HepG2 (cell line): ENCODE results near the gene KPNA4.
"Not testable (repeated sequence)": the region's sequence is repeated elsewhere in the genome, so short reads cannot be mapped to it uniquely, and the experiment has no call there.

ENCODE experiments used
- FOSL1 ChIP-seq: sonication (generic); formaldehyde crosslinking; IDR thresholded peaks from 2 replicates; pipeline ENCODE4 v1.9.0; 2021; ENCODE audit warnings: missing genetic modification reagents, borderline replicate concordance
- ISX ChIP-seq: sonication (generic); formaldehyde crosslinking; conservative IDR thresholded peaks from 2 replicates; pipeline ENCODE4 v1.5.0; 2020; ENCODE audit warnings: missing genetic modification reagents
- POLR2AphosphoS5 ChIP-seq: IDR thresholded peaks from 2 replicates; pipeline ENCODE4 v1.6.1; 2012; ENCODE audit warnings: low read depth, low read length
- ZC3H13 ChIP-seq: sonication (generic); formaldehyde crosslinking; IDR thresholded peaks from 2 replicates; pipeline ENCODE4 v1.8.1; 2023; ENCODE audit warnings: mild to moderate bottlenecking, missing genetic modification reagents, moderate library complexity
- ZMAT3 ChIP-seq: sonication (generic); formaldehyde crosslinking; conservative IDR thresholded peaks from 2 replicates; pipeline ENCODE4 v1.7.0; 2021; ENCODE audit warnings: missing genetic modification reagents
- ZNF337 ChIP-seq: sonication (generic); formaldehyde crosslinking; IDR thresholded peaks from 2 replicates; pipeline ENCODE4 v1.5.1; 2020; ENCODE audit warnings: missing genetic modification reagents, low read depth, mild to moderate bottlenecking, borderline replicate concordance
- ZNF556 ChIP-seq: sonication (generic); formaldehyde crosslinking; IDR thresholded peaks from 2 replicates; pipeline ENCODE4 v1.4.0; 2020; ENCODE audit warnings: mild to moderate bottlenecking, missing genetic modification reagents, borderline replicate concordance
- ZNF780A ChIP-seq: sonication (generic); formaldehyde crosslinking; IDR thresholded peaks from 2 replicates; pipeline ENCODE4 v1.8.0; 2022; ENCODE audit warnings: mild to moderate bottlenecking, missing genetic modification reagents, moderate library complexity
- ZNF816 ChIP-seq: sonication (generic); formaldehyde crosslinking; IDR thresholded peaks from 2 replicates; pipeline ENCODE4 v1.8.0; 2022; ENCODE audit warnings: missing genetic modification reagents, mild to moderate bottlenecking, borderline replicate concordance
- TF ChIP-seq, protein P1 (sequence below): sonication (generic); formaldehyde crosslinking; IDR thresholded peaks from 2 replicates; pipeline ENCODE4 v1.4.0; 2020; ENCODE audit warnings: low read depth, mild to moderate bottlenecking, missing genetic modification reagents
- TF ChIP-seq, protein P2 (sequence below), 2 experiments: sonication (generic) in 1 of 2; formaldehyde crosslinking in 1 of 2; IDR thresholded peaks; 2 replicates each; pipeline versions ENCODE4 v1.5.1 to v1.6.1; 2011 to 2020; ENCODE audit warnings: borderline replicate concordance in 1 of 2, low read depth in 1 of 2, low read length in 1 of 2, mild to moderate bottlenecking in 1 of 2, missing genetic modification reagents in 1 of 2, moderate library complexity in 1 of 2
- TF ChIP-seq, protein P3 (sequence below): sonication (generic); formaldehyde crosslinking; IDR thresholded peaks from 2 replicates; pipeline ENCODE4 v1.5.0; 2020; ENCODE audit warnings: mild to moderate bottlenecking, missing genetic modification reagents, moderate library complexity

DNA sequence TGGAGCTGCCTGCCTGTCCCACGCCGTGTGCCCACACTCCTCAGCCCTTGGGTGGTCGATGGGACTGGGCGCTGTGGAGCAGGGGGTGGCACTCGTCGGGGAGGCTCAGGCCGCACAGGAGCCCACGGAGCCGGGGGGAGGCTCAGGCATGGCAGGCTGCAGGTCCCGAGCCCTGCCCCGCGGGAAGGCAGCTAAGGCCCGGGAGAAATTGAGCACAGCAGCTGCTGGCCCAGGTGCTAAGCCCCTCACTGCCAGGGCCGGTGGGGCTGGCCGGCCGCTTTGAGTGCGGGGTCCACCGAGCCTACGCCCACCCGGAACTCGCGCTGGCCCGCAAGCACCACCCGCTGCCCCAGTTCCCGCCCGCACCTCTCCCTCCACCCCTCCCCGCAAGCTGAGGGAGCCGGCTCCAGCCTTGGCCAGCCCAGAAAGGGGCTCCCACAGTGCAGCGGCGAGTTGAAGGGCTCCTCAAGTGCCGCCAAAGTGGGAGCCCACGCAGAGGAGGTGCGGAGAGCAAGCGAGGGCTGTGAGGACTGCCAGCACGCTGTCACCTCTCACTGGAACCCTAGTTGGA, 8.7 kb upstream of the KPNA4 start:
- TF ChIP-seq ZNF556 (CRISPR knock-in tag); FOSL1 (CRISPR knock-in tag); ZNF816 (CRISPR knock-in tag); ZNF780A (CRISPR knock-in tag); ZMAT3 (CRISPR knock-in tag); ISX (CRISPR knock-in tag); ZC3H13; ZNF337 (CRISPR knock-in tag); POLR2AphosphoS5: not testable (repeated sequence)
- TF ChIP-seq, protein P1, sequence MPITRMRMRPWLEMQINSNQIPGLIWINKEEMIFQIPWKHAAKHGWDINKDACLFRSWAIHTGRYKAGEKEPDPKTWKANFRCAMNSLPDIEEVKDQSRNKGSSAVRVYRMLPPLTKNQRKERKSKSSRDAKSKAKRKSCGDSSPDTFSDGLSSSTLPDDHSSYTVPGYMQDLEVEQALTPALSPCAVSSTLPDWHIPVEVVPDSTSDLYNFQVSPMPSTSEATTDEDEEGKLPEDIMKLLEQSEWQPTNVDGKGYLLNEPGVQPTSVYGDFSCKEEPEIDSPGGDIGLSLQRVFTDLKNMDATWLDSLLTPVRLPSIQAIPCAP (CRISPR knock-in tag), result not testable (repeated sequence)
- TF ChIP-seq, protein P2, sequence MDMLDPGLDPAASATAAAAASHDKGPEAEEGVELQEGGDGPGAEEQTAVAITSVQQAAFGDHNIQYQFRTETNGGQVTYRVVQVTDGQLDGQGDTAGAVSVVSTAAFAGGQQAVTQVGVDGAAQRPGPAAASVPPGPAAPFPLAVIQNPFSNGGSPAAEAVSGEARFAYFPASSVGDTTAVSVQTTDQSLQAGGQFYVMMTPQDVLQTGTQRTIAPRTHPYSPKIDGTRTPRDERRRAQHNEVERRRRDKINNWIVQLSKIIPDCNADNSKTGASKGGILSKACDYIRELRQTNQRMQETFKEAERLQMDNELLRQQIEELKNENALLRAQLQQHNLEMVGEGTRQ (IDR thresholded peaks at IDR 0.05; ENCODE audit: low read depth, low read length), result not testable (repeated sequence)
- TF ChIP-seq, protein P2 (CRISPR knock-in tag; IDR thresholded peaks at IDR 0.05; ENCODE audit: borderline replicate concordance), result not testable (repeated sequence)
- TF ChIP-seq, protein P3, sequence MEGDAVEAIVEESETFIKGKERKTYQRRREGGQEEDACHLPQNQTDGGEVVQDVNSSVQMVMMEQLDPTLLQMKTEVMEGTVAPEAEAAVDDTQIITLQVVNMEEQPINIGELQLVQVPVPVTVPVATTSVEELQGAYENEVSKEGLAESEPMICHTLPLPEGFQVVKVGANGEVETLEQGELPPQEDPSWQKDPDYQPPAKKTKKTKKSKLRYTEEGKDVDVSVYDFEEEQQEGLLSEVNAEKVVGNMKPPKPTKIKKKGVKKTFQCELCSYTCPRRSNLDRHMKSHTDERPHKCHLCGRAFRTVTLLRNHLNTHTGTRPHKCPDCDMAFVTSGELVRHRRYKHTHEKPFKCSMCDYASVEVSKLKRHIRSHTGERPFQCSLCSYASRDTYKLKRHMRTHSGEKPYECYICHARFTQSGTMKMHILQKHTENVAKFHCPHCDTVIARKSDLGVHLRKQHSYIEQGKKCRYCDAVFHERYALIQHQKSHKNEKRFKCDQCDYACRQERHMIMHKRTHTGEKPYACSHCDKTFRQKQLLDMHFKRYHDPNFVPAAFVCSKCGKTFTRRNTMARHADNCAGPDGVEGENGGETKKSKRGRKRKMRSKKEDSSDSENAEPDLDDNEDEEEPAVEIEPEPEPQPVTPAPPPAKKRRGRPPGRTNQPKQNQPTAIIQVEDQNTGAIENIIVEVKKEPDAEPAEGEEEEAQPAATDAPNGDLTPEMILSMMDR (CRISPR knock-in tag), result peak; percentile 12; the same call in 1 of the 2 replicates
